Gastrocnemius medialis (tissue), 4 donors: Measurements from ENCODE around the gene SLC6A8.

ENCODE experiments used
- POLR2A ChIP-seq, 2 donors: fragments of 450-650 bp; IDR thresholded peaks; one replicate each; pipeline ENCODE4 v1.6.1; 2017; ENCODE audit warnings: antibody characterized with exemption in 2 of 2, mild to moderate bottlenecking in 2 of 2, moderate library complexity in 2 of 2
- TF ChIP-seq, protein P1 (sequence below), 5 experiments: fragments of 450-650 bp in 3 of 5; fragments of 200-600 bp in 2 of 5; sonication (generic) in 2 of 5; IDR thresholded peaks in 4 of 5; conservative IDR thresholded peaks in 1 of 5; 1 replicate in 4 of 5; 2 replicates in 1 of 5; pipeline ENCODE4 v1.5.1; 2016 to 2019; ENCODE audit warnings: antibody characterized with exemption in 5 of 5, mild to moderate bottlenecking in 3 of 5, moderate library complexity in 3 of 5

DNA sequence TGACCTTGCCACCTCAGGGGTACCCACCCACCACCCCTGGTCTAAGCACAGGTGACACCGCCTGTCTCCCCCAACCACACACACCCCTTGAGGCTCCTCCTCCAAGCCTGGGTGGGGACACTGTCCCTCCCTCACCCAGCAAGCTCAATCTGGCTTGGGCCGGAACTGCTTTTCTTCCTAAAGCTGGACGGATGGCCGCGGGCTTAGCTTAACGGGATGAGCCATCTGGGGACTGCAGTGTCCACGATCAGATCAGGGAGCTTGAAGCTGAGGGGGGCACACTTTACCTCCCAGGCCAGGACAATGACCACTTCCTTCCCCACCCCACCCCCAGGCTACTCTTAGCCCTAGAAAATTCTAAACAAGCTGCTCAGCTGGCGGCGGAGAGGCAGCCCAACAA lies 1.0 kb upstream of the SLC6A8 start:
- no peak for TF ChIP-seq POLR2A (IDR thresholded peaks at IDR 0.05)
- TF ChIP-seq, protein P1, sequence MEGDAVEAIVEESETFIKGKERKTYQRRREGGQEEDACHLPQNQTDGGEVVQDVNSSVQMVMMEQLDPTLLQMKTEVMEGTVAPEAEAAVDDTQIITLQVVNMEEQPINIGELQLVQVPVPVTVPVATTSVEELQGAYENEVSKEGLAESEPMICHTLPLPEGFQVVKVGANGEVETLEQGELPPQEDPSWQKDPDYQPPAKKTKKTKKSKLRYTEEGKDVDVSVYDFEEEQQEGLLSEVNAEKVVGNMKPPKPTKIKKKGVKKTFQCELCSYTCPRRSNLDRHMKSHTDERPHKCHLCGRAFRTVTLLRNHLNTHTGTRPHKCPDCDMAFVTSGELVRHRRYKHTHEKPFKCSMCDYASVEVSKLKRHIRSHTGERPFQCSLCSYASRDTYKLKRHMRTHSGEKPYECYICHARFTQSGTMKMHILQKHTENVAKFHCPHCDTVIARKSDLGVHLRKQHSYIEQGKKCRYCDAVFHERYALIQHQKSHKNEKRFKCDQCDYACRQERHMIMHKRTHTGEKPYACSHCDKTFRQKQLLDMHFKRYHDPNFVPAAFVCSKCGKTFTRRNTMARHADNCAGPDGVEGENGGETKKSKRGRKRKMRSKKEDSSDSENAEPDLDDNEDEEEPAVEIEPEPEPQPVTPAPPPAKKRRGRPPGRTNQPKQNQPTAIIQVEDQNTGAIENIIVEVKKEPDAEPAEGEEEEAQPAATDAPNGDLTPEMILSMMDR (IDR thresholded peaks at IDR 0.05 in 4 of 5, conservative IDR thresholded peaks at IDR 0.05 in 1 of 5) = no peak
